Activated CD4-positive, alpha-beta memory T cell treated with anti-CD3 and anti-CD28 coated beads, Interleukin-2, amount 10 ng/mL, durations not matched to agents 7 days and 5 days (primary cell): ENCODE data around the gene CPXM1. TPM values are rescaled to one million over a fixed set of nuclear protein-coding genes. Genes with fewer than 3 reads are reported as not detected.

Source experiments
- CTCF ChIA-PET: fragments of 350-600 bp; sonication (Branson Sonifier 250); formaldehyde crosslinking; loops from one replicate; lab custom pipeline; 2021; ENCODE audit warnings: antibody characterized with exemption, inconsistent platforms; lab: Charles Lee
- POLR2A ChIA-PET: fragments of 350-600 bp; sonication (Branson Sonifier 250); formaldehyde crosslinking; loops from one replicate; lab custom pipeline; 2021; ENCODE audit warnings: antibody characterized with exemption; lab: Charles Lee
- DNase-seq: peaks from one replicate; pipeline ENCODE4 v3.0.0-alpha.2; 2020
- H3K27ac Mint-ChIP-seq: one replicate; pipeline ENCODE4 v1.8.0; 2021; ENCODE audit warnings: mild to moderate bottlenecking, mixed read lengths
- H3K27me3 Mint-ChIP-seq: one replicate; pipeline ENCODE4 v1.8.0; 2021; ENCODE audit warnings: mixed read lengths
- H3K36me3 Mint-ChIP-seq: one replicate; pipeline ENCODE4 v1.8.0; 2021; ENCODE audit warnings: low read depth, mixed read lengths
- H3K4me1 Mint-ChIP-seq: one replicate; pipeline ENCODE4 v1.8.0; 2021; ENCODE audit warnings: mixed read lengths
- H3K4me3 Mint-ChIP-seq: one replicate; pipeline ENCODE4 v1.8.0; 2021; ENCODE audit warnings: mild to moderate bottlenecking, mixed read lengths
- H3K9me3 Mint-ChIP-seq: one replicate; pipeline ENCODE4 v1.8.0; 2021; ENCODE audit warnings: mixed read lengths
- total RNA-seq, 2 experiments: library from RNA; stranded (reverse); gene quantifications; one replicate each; pipeline ENCODE4 v1.2.3, GENCODE V29; 2021

CPXM1 gene
- total RNA-seq, 2 experiments from 2014 or later, result 0.20 to 0.33 TPM

GRCh38 chr20:2763186-2763585 is 37.2 kb downstream of the CPXM1 start:
- CTCF ChIA-PET, result no interaction called here
- Mint-ChIP-seq H3K4me1 (no peaks in the 10 kb centered on the region), H3K4me3 (no peak overlapping the region), H3K27ac (no peak overlapping the region), H3K9me3 (no peaks in the 10 kb centered on the region), H3K27me3 (peaks cover 15% of the 10 kb centered on the region), H3K36me3 (no peaks in the 10 kb centered on the region)
- POLR2A ChIA-PET, result no interaction called here
- DNase-seq, result no peak

DNA sequence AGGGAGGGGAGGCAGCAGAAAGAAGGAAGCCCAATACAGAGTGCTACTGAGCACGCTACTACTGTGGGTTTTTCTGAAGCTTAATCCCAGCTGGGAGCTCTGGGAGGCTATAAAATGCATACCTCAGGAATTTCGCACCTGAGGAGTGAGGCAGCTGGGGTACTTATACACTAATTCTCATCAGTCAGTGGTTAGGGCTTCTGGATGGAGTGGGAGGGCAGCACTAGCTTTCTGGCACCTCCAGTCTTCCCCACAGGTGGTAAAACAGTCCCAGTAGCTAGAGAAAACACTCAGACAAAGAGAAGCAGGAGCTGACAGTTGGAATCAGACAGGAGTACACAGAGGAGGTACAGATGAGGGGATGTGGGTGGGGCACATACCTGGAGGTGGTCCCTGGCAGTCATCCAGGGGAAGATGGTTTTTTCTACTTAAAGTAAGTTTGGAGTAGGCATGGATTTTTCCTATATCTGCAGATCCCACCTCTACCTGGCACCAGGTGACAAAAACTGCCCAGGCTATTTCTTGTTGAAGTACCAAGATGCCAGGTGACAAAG is 37.8 kb downstream of the CPXM1 start:
- CTCF ChIA-PET, result no interaction called here
- no peaks in the 10 kb centered on the region for H3K4me1 Mint-ChIP-seq
- no peak overlapping the region for H3K4me3 Mint-ChIP-seq
- no peaks in the 10 kb centered on the region for H3K9me3 Mint-ChIP-seq
- no peak for DNase-seq
- POLR2A ChIA-PET, result interaction anchor here (1.1 to 1.4 kb wide), 2 partner anchors 10 to 99 kb away, joined by 3 read pairs; no protein-coding TSS in a partner anchor
- H3K36me3 Mint-ChIP-seq, result no peaks in the 10 kb centered on the region
- H3K27ac Mint-ChIP-seq, result no peak overlapping the region
- H3K27me3 Mint-ChIP-seq, result peaks cover 17% of the 10 kb centered on the region

DNA sequence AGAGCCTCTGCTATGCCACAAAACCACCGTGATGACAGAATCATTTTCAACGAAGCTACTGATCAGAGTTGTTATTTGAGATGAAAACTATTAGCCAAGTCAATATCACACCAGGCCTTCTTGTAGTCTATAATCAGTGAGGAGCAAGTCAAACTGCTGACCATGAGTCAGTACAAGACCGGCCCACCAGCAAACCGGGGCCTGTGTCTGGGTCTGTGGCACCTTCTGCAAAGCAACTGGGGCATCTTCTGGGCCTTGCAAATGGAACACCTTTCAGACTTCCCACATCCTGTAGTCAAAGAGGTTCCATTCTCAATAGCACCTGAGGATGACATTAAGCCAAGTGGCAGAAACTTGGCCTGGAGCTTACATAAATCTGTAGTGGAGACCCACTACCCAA is 38.5 kb downstream of the CPXM1 start:
- DNase-seq, result no peak
- no peaks in the 10 kb centered on the region for H3K4me1 Mint-ChIP-seq
- ChIA-PET POLR2A (interaction anchor here (0.7 to 1.4 kb wide), 3 partner anchors 9 to 105 kb away, joined by 3 read pairs; no protein-coding TSS in a partner anchor), CTCF (interaction anchor here (1.4 kb wide), 1 partner anchor 10 kb away, joined by 4 read pairs; no protein-coding TSS in a partner anchor)
- no peak overlapping the region for H3K4me3 Mint-ChIP-seq
- peaks cover 13% of the 10 kb centered on the region for H3K27me3 Mint-ChIP-seq
- no peaks in the 10 kb centered on the region for H3K36me3 Mint-ChIP-seq
- no peak overlapping the region for H3K27ac Mint-ChIP-seq
- H3K9me3 Mint-ChIP-seq, result no peaks in the 10 kb centered on the region

- no peaks in the 10 kb centered on the region for H3K9me3 Mint-ChIP-seq
- no peak overlapping the region for H3K27ac Mint-ChIP-seq
- H3K4me3 Mint-ChIP-seq, result no peak overlapping the region
- H3K4me1 Mint-ChIP-seq, result peaks cover 3% of the 10 kb centered on the region
- POLR2A ChIA-PET, result no interaction called here
- no peaks in the 10 kb centered on the region for H3K36me3 Mint-ChIP-seq
- no peak for DNase-seq
- CTCF ChIA-PET, result interaction anchor here (1.4 kb wide), 1 partner anchor 9 kb away, joined by 4 read pairs; no protein-coding TSS in a partner anchor
- H3K27me3 Mint-ChIP-seq, result peaks cover 22% of the 10 kb centered on the region
Observed at GRCh38 chr20:2760952-2761305, 39.5 kb downstream of the CPXM1 start.

DNA sequence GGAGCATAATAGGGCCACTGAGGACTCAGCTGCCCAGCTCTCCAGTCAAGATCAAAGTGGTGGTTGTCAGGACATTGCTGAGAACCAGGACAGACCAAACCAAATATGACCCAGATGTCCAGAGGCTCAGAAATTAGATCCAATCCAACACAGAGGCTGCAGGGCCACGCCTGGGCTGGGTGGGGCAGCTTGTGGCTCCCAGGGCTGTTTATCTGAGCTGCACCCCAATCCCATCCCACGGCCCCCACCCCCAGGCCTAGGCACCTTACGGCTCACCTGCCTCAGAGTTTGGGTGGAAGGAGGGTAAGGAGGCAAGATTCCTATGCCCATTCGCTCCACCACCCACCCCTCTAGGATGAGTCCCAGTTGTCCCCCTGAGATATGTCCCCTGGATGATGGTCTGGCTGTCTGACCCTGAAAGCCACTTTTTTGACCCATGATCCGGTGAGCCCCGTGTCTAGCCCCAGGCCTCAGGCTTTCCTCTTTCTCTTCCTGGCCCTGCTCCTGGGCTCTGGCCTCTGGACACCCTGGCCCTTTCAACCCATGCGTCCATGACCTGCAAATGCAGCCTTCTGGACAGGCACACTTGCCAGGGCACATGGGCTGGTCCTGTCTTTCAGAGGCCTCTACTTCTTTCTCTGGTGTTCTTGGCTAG is 40.0 kb downstream of the CPXM1 start:
- ChIA-PET CTCF (no interaction called here), POLR2A (no interaction called here)
- Mint-ChIP-seq H3K27me3 (peaks cover 24% of the 10 kb centered on the region), H3K27ac (no peak overlapping the region), H3K4me3 (no peak overlapping the region), H3K36me3 (no peaks in the 10 kb centered on the region), H3K9me3 (no peaks in the 10 kb centered on the region), H3K4me1 (peaks cover 3% of the 10 kb centered on the region)
- no peak for DNase-seq

- Mint-ChIP-seq H3K4me3 (no peak overlapping the region), H3K36me3 (no peaks in the 10 kb centered on the region), H3K4me1 (peaks cover 3% of the 10 kb centered on the region), H3K27ac (no peak overlapping the region), H3K27me3 (peaks cover 28% of the 10 kb centered on the region), H3K9me3 (no peaks in the 10 kb centered on the region)
- ChIA-PET CTCF (no interaction called here), POLR2A (no interaction called here)
- DNase-seq, result no peak
Observed at GRCh38 chr20:2759603-2760296, 40.7 kb downstream of the CPXM1 start.

DNA sequence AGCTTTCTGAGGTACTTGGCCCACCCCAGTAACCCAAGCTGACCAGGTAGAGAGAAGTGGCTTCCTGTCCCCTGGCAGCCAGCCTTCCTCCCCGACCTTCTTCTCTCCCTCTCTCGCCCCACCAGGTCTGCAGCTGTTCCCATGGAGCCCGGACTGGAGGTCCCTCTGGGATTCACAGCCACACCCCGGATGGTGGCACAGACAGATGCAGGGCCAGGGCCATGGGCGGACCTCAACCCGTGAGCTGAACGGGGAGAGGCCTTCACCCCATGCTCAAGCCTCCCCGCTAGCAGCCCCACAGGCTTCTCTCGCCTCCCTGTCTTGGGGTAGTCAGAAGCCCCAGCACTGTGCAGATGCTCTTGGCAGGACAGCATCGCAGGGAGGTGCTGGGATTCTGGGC is 41.3 kb downstream of the CPXM1 start:
- peaks cover 32% of the 10 kb centered on the region for H3K27me3 Mint-ChIP-seq
- no peaks in the 10 kb centered on the region for H3K9me3 Mint-ChIP-seq
- H3K4me3 Mint-ChIP-seq, result no peak overlapping the region
- H3K36me3 Mint-ChIP-seq, result no peaks in the 10 kb centered on the region
- H3K4me1 Mint-ChIP-seq, result peaks cover 5% of the 10 kb centered on the region
- DNase-seq, result no peak
- H3K27ac Mint-ChIP-seq, result no peak overlapping the region
- ChIA-PET POLR2A (no interaction called here), CTCF (no interaction called here)

- no peaks in the 10 kb centered on the region for H3K9me3 Mint-ChIP-seq
- CTCF ChIA-PET, result interaction anchor here (0.7 kb wide), 1 partner anchor 17 kb away, joined by 3 read pairs; no protein-coding TSS in a partner anchor
- DNase-seq, result no peak
- peaks cover 41% of the 10 kb centered on the region for H3K27me3 Mint-ChIP-seq
- H3K4me3 Mint-ChIP-seq, result no peak overlapping the region
- no peaks in the 10 kb centered on the region for H3K36me3 Mint-ChIP-seq
- H3K4me1 Mint-ChIP-seq, result peaks cover 8% of the 10 kb centered on the region
- no peak overlapping the region for H3K27ac Mint-ChIP-seq
- POLR2A ChIA-PET, result no interaction called here
Observed at GRCh38 chr20:2757969-2758368, 42.5 kb downstream of the CPXM1 start.

DNA sequence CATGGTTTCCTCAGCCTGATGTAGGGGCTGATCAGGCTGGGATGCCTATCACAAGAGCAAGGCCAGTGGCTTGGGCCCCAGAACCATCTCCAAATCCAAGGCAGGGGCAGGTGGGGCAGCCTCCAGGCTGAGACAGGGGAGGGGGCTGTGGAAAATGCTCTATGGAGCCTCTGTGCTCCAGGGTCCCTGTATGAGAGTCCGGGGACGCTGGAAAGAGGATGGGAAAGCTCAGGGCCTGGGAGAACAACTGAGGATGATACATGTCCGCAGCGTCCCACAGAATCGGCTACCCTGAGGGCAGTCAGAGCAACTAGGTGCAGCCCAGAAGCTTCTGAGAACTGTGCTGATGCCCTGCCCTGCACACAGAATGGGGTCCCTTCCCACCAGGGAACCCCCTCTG is 43.4 kb downstream of the CPXM1 start:
- CTCF ChIA-PET, result interaction anchor here (0.7 kb wide), 1 partner anchor 16 kb away, joined by 3 read pairs; no protein-coding TSS in a partner anchor
- Mint-ChIP-seq H3K27ac (no peak overlapping the region), H3K36me3 (no peaks in the 10 kb centered on the region), H3K9me3 (no peaks in the 10 kb centered on the region), H3K4me1 (peaks cover 13% of the 10 kb centered on the region), H3K4me3 (no peak overlapping the region), H3K27me3 (peaks cover 43% of the 10 kb centered on the region)
- POLR2A ChIA-PET, result no interaction called here
- peak; percentile 3 for DNase-seq

GRCh38 chr20:2756056-2756611 is 44.3 kb downstream of the CPXM1 start:
- CTCF ChIA-PET, result interaction anchor here (1.9 kb wide), 1 partner anchor 96 kb away, joined by 8 read pairs; no protein-coding TSS in a partner anchor
- Mint-ChIP-seq H3K4me3 (no peak overlapping the region), H3K27ac (no peak overlapping the region), H3K36me3 (no peaks in the 10 kb centered on the region), H3K9me3 (no peaks in the 10 kb centered on the region), H3K27me3 (peaks cover 47% of the 10 kb centered on the region), H3K4me1 (peaks cover 15% of the 10 kb centered on the region)
- DNase-seq, result no peak
- POLR2A ChIA-PET, result no interaction called here

DNA sequence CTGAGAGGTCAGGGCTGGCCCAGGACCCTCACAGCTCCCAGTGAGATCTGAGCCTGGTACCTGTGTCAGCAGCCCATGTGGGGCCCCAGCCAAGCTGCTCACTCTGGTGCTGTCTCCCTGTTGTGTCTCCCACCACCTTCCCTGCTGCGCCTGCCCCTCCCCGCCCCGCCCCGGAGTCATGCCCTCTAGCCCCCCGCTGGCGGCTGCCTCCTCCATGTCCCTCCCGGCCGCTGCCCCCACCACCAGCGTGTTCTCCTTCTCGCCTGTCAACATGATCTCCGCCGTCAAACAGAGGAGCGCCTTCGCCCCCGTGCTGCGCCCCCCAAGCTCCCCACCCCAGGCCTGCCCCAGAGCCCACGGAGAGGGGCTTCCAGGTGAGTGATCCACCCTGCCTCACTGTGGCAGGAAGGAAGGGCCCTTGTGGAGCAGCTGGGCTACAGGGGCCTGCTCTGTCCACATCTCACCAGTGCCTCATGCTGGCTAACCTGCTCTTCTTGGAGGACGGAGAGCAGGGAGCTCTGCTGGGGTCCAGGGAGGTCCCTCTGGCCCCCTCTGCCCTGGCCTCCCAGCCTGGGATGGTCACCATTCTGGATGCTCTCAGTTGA is 44.9 kb downstream of the CPXM1 start:
- no peak for DNase-seq
- Mint-ChIP-seq H3K27ac (no peak overlapping the region), H3K9me3 (no peaks in the 10 kb centered on the region), H3K4me3 (no peak overlapping the region), H3K4me1 (peaks cover 21% of the 10 kb centered on the region), H3K36me3 (no peaks in the 10 kb centered on the region), H3K27me3 (peaks cover 52% of the 10 kb centered on the region)
- ChIA-PET POLR2A (no interaction called here), CTCF (interaction anchor here (1.9 kb wide), 1 partner anchor 96 kb away, joined by 8 read pairs; no protein-coding TSS in a partner anchor)

GRCh38 chr20:2754424-2754823 is 46.0 kb downstream of the CPXM1 start:
- ChIA-PET CTCF (interaction anchor here (1.3 to 1.9 kb wide), 2 partner anchors 11 to 97 kb away, joined by 5 to 8 read pairs; no protein-coding TSS in a partner anchor), POLR2A (interaction anchor here (0.6 kb wide), 1 partner anchor 103 kb away, joined by 3 read pairs; no protein-coding TSS in a partner anchor)
- H3K9me3 Mint-ChIP-seq, result no peaks in the 10 kb centered on the region
- no peak for DNase-seq
- H3K4me3 Mint-ChIP-seq, result no peak overlapping the region
- H3K27ac Mint-ChIP-seq, result no peak overlapping the region
- peaks cover 27% of the 10 kb centered on the region for H3K4me1 Mint-ChIP-seq
- H3K36me3 Mint-ChIP-seq, result no peaks in the 10 kb centered on the region
- peaks cover 61% of the 10 kb centered on the region for H3K27me3 Mint-ChIP-seq
